GM12878 (cell line): Measurements from ENCODE around the gene AJUBA. TPM values are rescaled to one million over a fixed set of nuclear protein-coding genes. Genes with fewer than 3 reads are reported as not detected.

Experiments used
- ATAC-seq: fragments of 200-7000 bp; cut with Tn5 transposase; 3 replicates; pipeline ENCODE4 v1.9.1; 2020; ENCODE audit warnings: mild to moderate bottlenecking, moderate library complexity
- BruUV-seq: library from RNA; stranded (reverse); fragments of 400-500 nt; replicated peaks from 2 replicates; lab custom pipeline; 2021; lab: Mats Ljungman, UMichigan
- CTCF ChIA-PET: fragments of 300-600 bp; sonication (Branson Sonifier 250); formaldehyde crosslinking; extraction: SDS; loops from one replicate; lab custom pipeline; 2021; ENCODE audit warnings: inconsistent platforms; lab: Yijun Ruan, JAX
- POLR2A ChIA-PET: fragments of 350-600 bp; formaldehyde crosslinking; extraction: SDS; loops from one replicate; lab custom pipeline; 2021; ENCODE audit warnings: inconsistent platforms; lab: Charles Lee
- RAD21 ChIA-PET: fragments of 300-600 bp; sonication (Branson Sonifier 250); formaldehyde crosslinking; loops from one replicate; lab custom pipeline; 2023; ENCODE audit warnings: antibody characterized with exemption; ENCODE audit not compliant: unreplicated experiment; lab: Charles Lee
- SMC1A ChIA-PET: fragments of 300-600 bp; sonication (Branson Sonifier 250); formaldehyde crosslinking; loops from one replicate; lab custom pipeline; 2023; ENCODE audit not compliant: unreplicated experiment, uncharacterized antibody; lab: Charles Lee
- DNase-seq: peaks from one replicate; pipeline ENCODE4 v3.0.0-alpha.2; 2011; ENCODE audit warnings: low read depth, low spot score
- FAIRE-seq: peaks from 3 replicates; lab custom pipeline; 2011; peaks lifted over from hg19 to GRCh38; lab: Jason Lieb, UNC
- H2AFZ ChIP-seq: 2 replicates; pipeline ENCODE4 v1.6.0; 2011; ENCODE audit warnings: low read depth, low read length, control low read depth; ENCODE audit not compliant: control insufficient read depth
- H3K27ac ChIP-seq: 2 replicates; pipeline ENCODE4 v1.5.1; 2011; ENCODE audit warnings: control low read depth; ENCODE audit not compliant: control insufficient read depth, insufficient read depth
- H3K27me3 ChIP-seq, 2 experiments: replicated peaks in 1 of 2; 2 replicates each; pipeline versions ENCODE4 v1.6.0 to v1.6.1; 2011; ENCODE audit warnings: low read length in 1 of 2; ENCODE audit not compliant: control insufficient read depth in 2 of 2, insufficient read depth in 2 of 2
- H3K36me3 ChIP-seq, 2 experiments: 2 replicates each; pipeline ENCODE4 v1.5.1; 2011; ENCODE audit warnings: low read length in 1 of 2; ENCODE audit not compliant: control insufficient read depth in 2 of 2, insufficient read depth in 2 of 2
- H3K4me1 ChIP-seq: 2 replicates; pipeline ENCODE4 v1.6.1; 2011; ENCODE audit warnings: mild to moderate bottlenecking, low read length, moderate library complexity, mixed read lengths; ENCODE audit not compliant: control insufficient read depth, insufficient read depth
- H3K4me2 ChIP-seq: 2 replicates; pipeline ENCODE4 v1.6.0; 2011; ENCODE audit warnings: control low read depth; ENCODE audit not compliant: control insufficient read depth, insufficient read depth
- H3K4me3 ChIP-seq: fragments of 200-600 bp; sonication (generic); 2 replicates; pipeline ENCODE4 v1.5.1; 2016
- H3K79me2 ChIP-seq: 2 replicates; pipeline ENCODE4 v1.6.0; 2011; ENCODE audit warnings: low read length; ENCODE audit not compliant: control insufficient read depth, insufficient read depth
- H3K9ac ChIP-seq: 2 replicates; pipeline ENCODE4 v1.8.0; 2011; ENCODE audit warnings: low read length, control low read depth, mixed read lengths; ENCODE audit not compliant: control insufficient read depth, insufficient read depth
- H3K9me3 ChIP-seq: replicated peaks from 3 replicates; pipeline ENCODE4 v1.5.1; 2011; ENCODE audit warnings: mild to moderate bottlenecking, low read length; ENCODE audit not compliant: control insufficient read depth, insufficient read depth
- H4K20me1 ChIP-seq: 2 replicates; pipeline ENCODE4 v1.6.0; 2011; ENCODE audit not compliant: control insufficient read depth, insufficient read depth
- BHLHE40 ChIP-seq, 2 experiments: fragments of 450-650 bp in 1 of 2; IDR thresholded peaks; 2 replicates each; pipeline ENCODE4 v1.6.1; 2011 to 2017; ENCODE audit warnings: low read depth in 2 of 2, borderline replicate concordance in 1 of 2, improper control_type of control experiment in 1 of 2, low read length in 1 of 2, mild to moderate bottlenecking in 1 of 2
- KAT2A ChIP-seq: conservative IDR thresholded peaks from 2 replicates; pipeline ENCODE4 v1.6.1; 2011; ENCODE audit warnings: low read depth, low read length; ENCODE audit not compliant: control insufficient read depth
- LARP7 ChIP-seq: fragments of 450-650 bp; IDR thresholded peaks from 2 replicates; pipeline ENCODE4 v1.6.1; 2017; ENCODE audit warnings: mild to moderate bottlenecking
- NRF1 ChIP-seq: conservative IDR thresholded peaks from 2 replicates; pipeline ENCODE4 v1.6.1; 2011; ENCODE audit warnings: mild to moderate bottlenecking, low read depth, low read length, improper control_type of control experiment
- PML ChIP-seq: IDR thresholded peaks from 2 replicates; pipeline ENCODE4 v1.6.1; 2012; ENCODE audit warnings: low read length, inconsistent platforms
- RUNX3 ChIP-seq: IDR thresholded peaks from 2 replicates; pipeline ENCODE4 v1.6.1; 2012; ENCODE audit warnings: low read length, inconsistent platforms
- ZNF24 ChIP-seq: fragments of 450-650 bp; IDR thresholded peaks from 2 replicates; pipeline ENCODE4 v1.6.1; 2017; ENCODE audit warnings: antibody characterized with exemption, mild to moderate bottlenecking
- WGBS: methylation state at CpG from one replicate; pipeline ENCODE4 v1.1.6; 2016; ENCODE audit warnings: low lambda C conversion rate; ENCODE audit not compliant: insufficient replicate concordance, insufficient coverage; ENCODE audit errors: missing lambda C conversion rate; 5-methylcytosine and 5-hydroxymethylcytosine counted together
- in situ Hi-C: fragments of 300-500 bp; cut with MboI; formaldehyde crosslinking; loops from 9 replicates; pipeline ENCODE4 v1.14.3; 2018; ENCODE audit warnings: mixed read lengths
- intact Hi-C: fragments of 100-400 bp; cut with micrococcal nuclease; formaldehyde crosslinking; loops from one replicate; pipeline ENCODE4 v1.14.2; 2022; ENCODE audit not compliant: unreplicated experiment
- polyA plus RNA-seq, 11 experiments: library from polyadenylated mRNA; depleted of rRNA in 4 of 11; unstranded in 6 of 11; stranded (reverse) in 5 of 11; fragments of >200 nt; fragmentation: Nextera tagmentation in 4 of 11; fragmentation: Illumina TruSeq in 1 of 11; extraction: Ambion mirVana in 4 of 11; extraction: Trizol in 1 of 11; gene quantifications; 1 replicate in 1 of 11; 2 replicates in 10 of 11; pipeline versions ENCODE4 v1.2.1 to v1.2.3, GENCODE V29; 2011 to 2016; ENCODE audit warnings: inconsistent platforms in 2 of 11, missing spikeins in 2 of 11, low read depth in 1 of 11
- total RNA-seq, 4 experiments: library from RNA; depleted of rRNA in 3 of 4; stranded (reverse); fragments of >200 nt in 3 of 4; fragmentation: Illumina TruSeq in 1 of 4; extraction: Trizol in 1 of 4; gene quantifications; 2 replicates each; pipeline versions ENCODE4 v1.2.1 to v1.2.3, GENCODE V29; 2013 to 2021
- TF ChIP-seq, protein P1 (sequence below): IDR thresholded peaks from 2 replicates; pipeline ENCODE4 v1.6.1; 2011; ENCODE audit warnings: borderline replicate concordance, low read depth, mild to moderate bottlenecking, moderate library complexity, mixed read lengths, low read length; ENCODE audit not compliant: insufficient read depth; ENCODE audit errors: extremely low read length
- TF ChIP-seq, protein P2 (sequence below): fragments of 450-650 bp; formaldehyde crosslinking; IDR thresholded peaks from 2 replicates; pipeline ENCODE4 v1.4.0; 2020; ENCODE audit warnings: mild to moderate bottlenecking, moderate library complexity

Gene AJUBA
- total and polyA plus RNA-seq, 10 of the 15 experiments (the other 5 are each of a cell fraction or from before 2014, with no cell fraction given) = 0.03 to 18.1 (median 0.36) TPM; not detected in 1

DNA sequence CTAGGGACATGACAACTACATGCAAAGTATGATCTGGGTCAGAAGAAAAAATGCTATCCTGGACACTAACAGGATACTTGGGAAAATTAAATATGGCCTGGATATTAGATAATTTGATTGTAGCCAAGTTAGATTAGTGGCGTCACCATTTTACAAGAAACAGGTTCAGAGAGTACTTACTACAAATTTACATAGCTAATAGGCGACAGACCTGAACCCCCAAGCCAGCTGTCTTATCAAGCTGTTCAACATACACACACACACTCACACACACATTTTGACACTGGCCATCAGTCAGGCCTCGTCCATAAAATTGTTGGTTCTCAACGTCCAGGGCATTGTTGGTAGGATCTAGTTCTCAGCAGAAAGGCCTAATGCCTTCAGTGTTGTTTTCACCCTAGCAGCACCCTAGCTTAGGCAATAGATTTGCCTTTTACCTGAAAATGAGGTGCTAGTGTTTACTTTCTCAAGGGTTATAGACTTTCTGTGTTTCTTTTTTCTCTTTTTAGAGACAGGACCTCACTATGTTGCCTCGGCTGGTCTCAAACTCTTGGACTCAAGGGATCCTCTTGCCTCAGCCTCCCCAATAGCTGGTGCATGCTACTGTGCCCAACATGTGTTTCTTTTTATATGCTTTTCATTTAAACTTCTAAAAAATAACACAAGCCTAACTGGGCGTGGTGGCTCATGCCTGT is 30.9 kb upstream of the AJUBA start:
- DNase-seq (no peak), FAIRE-seq (no peak), ATAC-seq (no peak)
- Histone ChIP-seq H3K9ac (no peak overlapping the region), H3K4me2 (no peak overlapping the region), H2AFZ (no peak overlapping the region), H3K9me3 (no peaks in the 10 kb centered on the region), H3K4me1 (peaks cover 9% of the 10 kb centered on the region; the same call in 1 of the 2 replicates), H3K4me3 (no peak overlapping the region), H3K27ac (no peak overlapping the region), H3K36me3 (no peaks in the 10 kb centered on the region), H4K20me1 (no peaks in the 10 kb centered on the region)
- no TSS peak for BruUV-seq
- POLR2A ChIA-PET = interaction anchor here (0.5 to 1.0 kb wide), 3 partner anchors 11 to 52 kb away, joined by 3 read pairs; no protein-coding TSS in a partner anchor
- TF ChIP-seq KAT2A (no peak), ZNF24 (no peak), RUNX3 (no peak), LARP7 (no peak), PML (no peak), NRF1 (no peak), BHLHE40 (IDR thresholded peaks at IDR 0.05; ENCODE audit: borderline replicate concordance in 1 of 2, low read depth in 2 of 2, low read length in 1 of 2) (no peak)
- TF ChIP-seq, protein P1, sequence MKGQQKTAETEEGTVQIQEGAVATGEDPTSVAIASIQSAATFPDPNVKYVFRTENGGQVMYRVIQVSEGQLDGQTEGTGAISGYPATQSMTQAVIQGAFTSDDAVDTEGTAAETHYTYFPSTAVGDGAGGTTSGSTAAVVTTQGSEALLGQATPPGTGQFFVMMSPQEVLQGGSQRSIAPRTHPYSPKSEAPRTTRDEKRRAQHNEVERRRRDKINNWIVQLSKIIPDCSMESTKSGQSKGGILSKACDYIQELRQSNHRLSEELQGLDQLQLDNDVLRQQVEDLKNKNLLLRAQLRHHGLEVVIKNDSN = no peak
- TF ChIP-seq, protein P2, sequence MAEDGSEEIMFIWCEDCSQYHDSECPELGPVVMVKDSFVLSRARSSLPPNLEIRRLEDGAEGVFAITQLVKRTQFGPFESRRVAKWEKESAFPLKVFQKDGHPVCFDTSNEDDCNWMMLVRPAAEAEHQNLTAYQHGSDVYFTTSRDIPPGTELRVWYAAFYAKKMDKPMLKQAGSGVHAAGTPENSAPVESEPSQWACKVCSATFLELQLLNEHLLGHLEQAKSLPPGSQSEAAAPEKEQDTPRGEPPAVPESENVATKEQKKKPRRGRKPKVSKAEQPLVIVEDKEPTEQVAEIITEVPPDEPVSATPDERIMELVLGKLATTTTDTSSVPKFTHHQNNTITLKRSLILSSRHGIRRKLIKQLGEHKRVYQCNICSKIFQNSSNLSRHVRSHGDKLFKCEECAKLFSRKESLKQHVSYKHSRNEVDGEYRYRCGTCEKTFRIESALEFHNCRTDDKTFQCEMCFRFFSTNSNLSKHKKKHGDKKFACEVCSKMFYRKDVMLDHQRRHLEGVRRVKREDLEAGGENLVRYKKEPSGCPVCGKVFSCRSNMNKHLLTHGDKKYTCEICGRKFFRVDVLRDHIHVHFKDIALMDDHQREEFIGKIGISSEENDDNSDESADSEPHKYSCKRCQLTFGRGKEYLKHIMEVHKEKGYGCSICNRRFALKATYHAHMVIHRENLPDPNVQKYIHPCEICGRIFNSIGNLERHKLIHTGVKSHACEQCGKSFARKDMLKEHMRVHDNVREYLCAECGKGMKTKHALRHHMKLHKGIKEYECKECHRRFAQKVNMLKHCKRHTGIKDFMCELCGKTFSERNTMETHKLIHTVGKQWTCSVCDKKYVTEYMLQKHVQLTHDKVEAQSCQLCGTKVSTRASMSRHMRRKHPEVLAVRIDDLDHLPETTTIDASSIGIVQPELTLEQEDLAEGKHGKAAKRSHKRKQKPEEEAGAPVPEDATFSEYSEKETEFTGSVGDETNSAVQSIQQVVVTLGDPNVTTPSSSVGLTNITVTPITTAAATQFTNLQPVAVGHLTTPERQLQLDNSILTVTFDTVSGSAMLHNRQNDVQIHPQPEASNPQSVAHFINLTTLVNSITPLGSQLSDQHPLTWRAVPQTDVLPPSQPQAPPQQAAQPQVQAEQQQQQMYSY (CRISPR knock-in tag) = no peak
- TF ChIP-seq, all 136 proteins: peak for 0
- in situ Hi-C loops (no loop called here), intact Hi-C loops (no loop called here)
- H3K27me3 ChIP-seq = no peaks in the 10 kb centered on the region
- CTCF ChIA-PET = interaction anchor here (0.7 to 4.3 kb wide), 8 partner anchors 10 to 108 kb away, joined by 3 to 16 read pairs (median 5); no protein-coding TSS in a partner anchor
- WGBS = 62% methylated on average over 6 of the region's 6 CpGs
- SMC1A ChIA-PET = interaction anchor here (0.7 kb wide), 1 partner anchor 328 kb away, joined by 3 read pairs; no protein-coding TSS in a partner anchor
- peaks cover 2% of the 10 kb centered on the region for H3K79me2 ChIP-seq
- RAD21 ChIA-PET = interaction anchor here (0.6 kb wide), 1 partner anchor 86 kb away, joined by 3 read pairs; no protein-coding TSS in a partner anchor
